Thyroid gland (tissue), 4 donors: ENCODE data around the gene MARK3.

ENCODE experiments used
- POLR2A ChIP-seq, 2 donors: fragments of 450-650 bp; IDR thresholded peaks; one replicate each; pipeline ENCODE4 v1.6.1; 2017; ENCODE audit warnings: antibody characterized with exemption in 2 of 2, mild to moderate bottlenecking in 2 of 2, moderate library complexity in 1 of 2
- TF ChIP-seq, protein P1 (sequence below), 6 experiments: fragments of 200-600 bp in 3 of 6; fragments of 450-650 bp in 3 of 6; sonication (generic) in 3 of 6; IDR thresholded peaks; one replicate each; pipeline ENCODE4 v1.5.1; 2016 to 2019; ENCODE audit warnings: antibody characterized with exemption in 6 of 6, mild to moderate bottlenecking in 2 of 6, inconsistent platforms in 1 of 6, moderate library complexity in 1 of 6

GRCh38 chr14:103395244-103395643 is 10.0 kb downstream of the MARK3 start:
- no peak for TF ChIP-seq POLR2A (IDR thresholded peaks at IDR 0.05)
- TF ChIP-seq, protein P1, sequence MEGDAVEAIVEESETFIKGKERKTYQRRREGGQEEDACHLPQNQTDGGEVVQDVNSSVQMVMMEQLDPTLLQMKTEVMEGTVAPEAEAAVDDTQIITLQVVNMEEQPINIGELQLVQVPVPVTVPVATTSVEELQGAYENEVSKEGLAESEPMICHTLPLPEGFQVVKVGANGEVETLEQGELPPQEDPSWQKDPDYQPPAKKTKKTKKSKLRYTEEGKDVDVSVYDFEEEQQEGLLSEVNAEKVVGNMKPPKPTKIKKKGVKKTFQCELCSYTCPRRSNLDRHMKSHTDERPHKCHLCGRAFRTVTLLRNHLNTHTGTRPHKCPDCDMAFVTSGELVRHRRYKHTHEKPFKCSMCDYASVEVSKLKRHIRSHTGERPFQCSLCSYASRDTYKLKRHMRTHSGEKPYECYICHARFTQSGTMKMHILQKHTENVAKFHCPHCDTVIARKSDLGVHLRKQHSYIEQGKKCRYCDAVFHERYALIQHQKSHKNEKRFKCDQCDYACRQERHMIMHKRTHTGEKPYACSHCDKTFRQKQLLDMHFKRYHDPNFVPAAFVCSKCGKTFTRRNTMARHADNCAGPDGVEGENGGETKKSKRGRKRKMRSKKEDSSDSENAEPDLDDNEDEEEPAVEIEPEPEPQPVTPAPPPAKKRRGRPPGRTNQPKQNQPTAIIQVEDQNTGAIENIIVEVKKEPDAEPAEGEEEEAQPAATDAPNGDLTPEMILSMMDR (IDR thresholded peaks at IDR 0.05), result no peak
